SW 1271 (cell line): ENCODE measurements around the gene GJA9.

Experiments used
- DNase-seq, 2 experiments: peaks; one replicate each; lab custom pipeline; 2025; lab: John Stamatoyannopoulos, UW

Gene GJA9

DNA sequence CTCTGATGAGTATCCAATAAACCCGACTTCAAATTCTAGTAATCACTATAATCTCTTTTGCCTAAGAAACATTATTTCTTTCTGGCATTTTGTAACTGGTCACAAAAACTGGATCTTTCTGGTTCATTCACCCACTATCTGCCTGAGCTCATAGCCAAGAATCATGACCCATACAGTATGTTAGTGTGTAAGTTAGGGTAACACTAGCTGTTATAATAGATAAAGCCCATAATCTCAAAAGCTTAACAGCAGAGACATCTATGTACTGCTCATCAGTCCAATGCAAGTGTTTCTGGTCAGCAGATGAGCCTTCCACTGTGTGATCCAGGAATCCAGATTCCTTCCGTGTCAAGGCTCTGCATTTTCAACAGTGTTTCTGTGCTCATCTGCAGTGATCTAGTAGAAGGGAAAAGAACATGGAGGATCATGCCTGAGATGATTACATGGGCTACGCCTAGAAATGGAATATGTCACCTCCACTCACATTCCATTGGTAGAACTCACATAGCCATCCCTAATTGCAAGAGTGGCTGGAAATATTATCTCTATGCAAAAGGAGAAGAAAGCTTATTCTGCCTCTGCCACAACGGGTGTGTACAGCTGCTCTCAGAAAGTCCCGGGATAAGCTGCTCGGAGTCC is 49.5 kb downstream of the GJA9 start:
- no peak for DNase-seq

DNA sequence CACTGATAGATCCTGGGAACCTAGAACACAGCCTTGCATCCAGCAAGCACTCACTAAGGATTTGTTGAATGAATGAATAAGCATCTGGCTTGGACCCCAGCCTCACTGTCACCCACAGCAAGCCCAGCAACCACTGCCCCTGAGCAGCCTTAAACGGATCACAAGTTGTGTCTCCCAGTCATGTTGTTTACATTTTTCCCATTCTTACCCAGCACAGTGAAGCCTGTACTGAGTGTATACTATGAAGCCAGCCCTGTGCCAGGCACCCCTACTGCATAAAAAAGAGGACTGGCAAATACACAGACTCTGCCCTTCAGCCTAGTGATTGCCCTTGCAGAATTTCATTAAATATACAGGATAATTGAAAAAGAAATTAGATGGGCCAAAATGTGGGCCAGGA is 52.0 kb downstream of the GJA9 start:
- DNase-seq, result no peak

DNA sequence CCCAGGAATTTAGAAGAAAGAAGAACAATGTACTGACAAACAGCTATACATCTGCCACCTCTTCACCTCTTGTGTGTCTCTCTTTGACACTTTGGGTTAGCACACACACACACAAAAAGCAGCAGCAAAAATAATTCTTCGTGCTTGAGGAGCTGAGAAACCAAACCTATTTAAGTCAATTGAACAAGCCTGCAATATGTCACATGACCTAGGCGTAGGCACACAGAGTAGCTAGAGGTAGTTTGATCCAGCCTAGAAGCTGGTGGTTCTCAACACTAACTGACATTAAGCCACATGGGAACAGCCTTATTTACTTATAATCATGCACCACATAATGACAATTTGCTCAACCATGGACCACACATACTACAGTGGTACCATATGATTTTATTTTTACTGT is 54.1 kb downstream of the GJA9 start:
- DNase-seq, result no peak

DNA sequence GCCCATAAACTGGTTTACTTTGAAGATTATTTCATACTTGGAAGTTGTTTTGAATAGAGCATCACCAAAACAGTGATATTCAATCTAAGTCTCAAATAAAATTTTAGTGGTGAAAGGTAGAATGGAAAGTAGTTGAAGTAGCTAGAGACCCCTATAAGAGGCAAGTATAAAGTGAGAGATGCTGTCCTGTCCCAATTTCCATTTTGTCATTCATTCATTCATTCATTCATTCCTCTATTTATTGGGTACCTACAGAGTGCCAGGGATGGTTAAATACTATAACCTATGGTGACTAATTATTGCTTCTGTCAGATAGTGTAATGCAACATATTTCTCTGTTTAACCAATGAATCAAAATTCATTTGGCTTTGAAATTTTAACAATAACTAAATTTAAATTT is 54.5 kb downstream of the GJA9 start:
- no peak for DNase-seq

DNA sequence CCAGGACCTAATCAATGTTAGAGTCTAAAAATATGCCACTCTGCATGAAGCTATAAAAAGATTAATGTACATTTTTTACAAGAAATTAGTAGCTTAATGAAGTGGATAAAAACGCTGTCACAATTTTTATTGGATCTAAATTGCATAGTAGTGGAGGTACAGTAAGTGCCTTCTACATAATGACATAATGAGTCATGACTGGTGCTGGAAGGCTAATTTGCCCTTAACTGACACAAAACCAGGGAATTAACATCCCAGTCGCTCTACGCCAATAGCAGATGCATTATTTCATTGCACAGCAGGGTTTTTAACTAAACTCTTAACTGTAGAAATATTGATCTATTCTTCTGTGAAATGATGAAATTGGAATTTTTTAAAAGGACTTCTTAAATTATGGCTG is 55.1 kb downstream of the GJA9 start:
- no peak for DNase-seq
